Keratinocyte (primary cell): ENCODE data around the gene FNDC11. TPM values are rescaled to one million over a fixed set of nuclear protein-coding genes. Genes with fewer than 3 reads are reported as not detected.

ENCODE experiments used
- DNase-seq: peaks from one replicate; pipeline ENCODE4 v3.0.0-alpha.2; 2011; ENCODE audit warnings: low read depth, missing footprints, low spot score
- FAIRE-seq: peaks from 2 replicates; lab custom pipeline; 2011; peaks lifted over from hg19 to GRCh38; lab: Jason Lieb, UNC
- H2AFZ ChIP-seq: 2 replicates; pipeline ENCODE4 v1.6.0; 2012; ENCODE audit warnings: low read length, control low read depth, inconsistent platforms; ENCODE audit not compliant: control insufficient read depth
- H3K27ac ChIP-seq: 2 replicates; pipeline ENCODE4 v1.5.1; 2011; ENCODE audit warnings: low read length; ENCODE audit not compliant: control insufficient read depth, insufficient read depth
- H3K27me3 ChIP-seq: 3 replicates; pipeline ENCODE4 v1.6.0; 2011; ENCODE audit warnings: low read length; ENCODE audit not compliant: control insufficient read depth, insufficient read depth; ENCODE audit errors: extremely low read depth
- H3K36me3 ChIP-seq, 2 experiments: 2 replicates in 1 of 2; 3 replicates in 1 of 2; pipeline ENCODE4 v1.5.1; 2011; ENCODE audit warnings: low read length in 2 of 2, mild to moderate bottlenecking in 1 of 2; ENCODE audit not compliant: control insufficient read depth in 2 of 2, insufficient read depth in 2 of 2; ENCODE audit errors: extremely low read depth in 1 of 2
- H3K4me1 ChIP-seq: 3 replicates; pipeline ENCODE4 v1.5.1; 2011; ENCODE audit warnings: low read length; ENCODE audit not compliant: control insufficient read depth, insufficient read depth; ENCODE audit errors: extremely low read depth
- H3K4me2 ChIP-seq: 3 replicates; pipeline ENCODE4 v1.6.0; 2011; ENCODE audit warnings: low read depth, low read length; ENCODE audit not compliant: control insufficient read depth, insufficient read depth; ENCODE audit errors: extremely low read depth
- H3K4me3 ChIP-seq, 3 experiments: fragments of 200-600 bp in 1 of 3; sonication (generic) in 1 of 3; 2 replicates in 2 of 3; 3 replicates in 1 of 3; pipeline ENCODE4 v1.5.1; 2011 to 2016; ENCODE audit warnings: low read length in 3 of 3, mild to moderate bottlenecking in 3 of 3, control low read depth in 2 of 3, inconsistent platforms in 1 of 3, low read depth in 1 of 3, mixed read lengths in 1 of 3, mixed run types in 1 of 3, moderate library complexity in 1 of 3; ENCODE audit not compliant: control insufficient read depth in 2 of 3, insufficient read depth in 2 of 3; ENCODE audit errors: extremely low read depth in 1 of 3
- H3K79me2 ChIP-seq: 2 replicates; pipeline ENCODE4 v1.6.0; 2012; ENCODE audit warnings: low read length; ENCODE audit not compliant: control insufficient read depth, insufficient read depth
- H3K9ac ChIP-seq: 3 replicates; pipeline ENCODE4 v1.6.0; 2011; ENCODE audit warnings: low read length; ENCODE audit not compliant: control insufficient read depth, insufficient read depth; ENCODE audit errors: extremely low read depth
- H3K9me1 ChIP-seq: 3 replicates; pipeline ENCODE4 v1.6.0; 2011; ENCODE audit warnings: low read length; ENCODE audit not compliant: control insufficient read depth, insufficient read depth; ENCODE audit errors: extremely low read depth
- H3K9me3 ChIP-seq: 2 replicates; pipeline ENCODE4 v1.5.1; 2012; ENCODE audit warnings: low read depth, low read length; ENCODE audit not compliant: control insufficient read depth
- H4K20me1 ChIP-seq: 3 replicates; pipeline ENCODE4 v1.6.0; 2011; ENCODE audit warnings: low read length; ENCODE audit not compliant: control insufficient read depth, insufficient read depth; ENCODE audit errors: extremely low read depth
- EZH2 ChIP-seq: IDR thresholded peaks from one replicate; pipeline ENCODE4 v1.6.1; 2012; ENCODE audit warnings: inconsistent platforms, mild to moderate bottlenecking, low read length, moderate library complexity
- dilution Hi-C: fragments of 300-500 bp; cut with MboI; formaldehyde crosslinking; loops from one replicate; pipeline ENCODE4 v1.7.0; 2020; ENCODE audit warnings: low sequenced_read_pairs; ENCODE audit not compliant: extremely low pct_ligation_motif_present
- polyA plus RNA-seq, 5 experiments: library from polyadenylated mRNA; depleted of rRNA in 3 of 5; stranded (reverse) in 3 of 5; stranded (forward) in 1 of 5; unstranded in 1 of 5; fragments of >200 nt; gene quantifications; 1 replicate in 1 of 5; 2 replicates in 3 of 5; 3 replicates in 1 of 5; pipeline versions ENCODE4 v1.2.1 to v1.2.3, GENCODE V29; 2011 to 2012; ENCODE audit warnings: missing spikeins in 2 of 5, low read depth in 1 of 5, low replicate concordance in 1 of 5
- TF ChIP-seq, protein P1 (sequence below), 3 experiments: IDR thresholded peaks in 1 of 3; conservative IDR thresholded peaks in 1 of 3; optimal IDR thresholded peaks in 1 of 3; 2 replicates in 2 of 3; 3 replicates in 1 of 3; pipeline versions ENCODE3 to v1.5.1; 2011; ENCODE audit warnings: low read length in 3 of 3, mild to moderate bottlenecking in 3 of 3, moderate library complexity in 2 of 3, control low read depth in 1 of 3, inconsistent platforms in 1 of 3; ENCODE audit not compliant: insufficient read depth in 2 of 3; ENCODE audit errors: extremely low read depth in 1 of 3

FNDC11 gene
- polyA plus RNA-seq, 1 donor (not counting 4 experiments of a cell fraction or from before 2014, with no cell fraction given) = 0.55 TPM

DNA sequence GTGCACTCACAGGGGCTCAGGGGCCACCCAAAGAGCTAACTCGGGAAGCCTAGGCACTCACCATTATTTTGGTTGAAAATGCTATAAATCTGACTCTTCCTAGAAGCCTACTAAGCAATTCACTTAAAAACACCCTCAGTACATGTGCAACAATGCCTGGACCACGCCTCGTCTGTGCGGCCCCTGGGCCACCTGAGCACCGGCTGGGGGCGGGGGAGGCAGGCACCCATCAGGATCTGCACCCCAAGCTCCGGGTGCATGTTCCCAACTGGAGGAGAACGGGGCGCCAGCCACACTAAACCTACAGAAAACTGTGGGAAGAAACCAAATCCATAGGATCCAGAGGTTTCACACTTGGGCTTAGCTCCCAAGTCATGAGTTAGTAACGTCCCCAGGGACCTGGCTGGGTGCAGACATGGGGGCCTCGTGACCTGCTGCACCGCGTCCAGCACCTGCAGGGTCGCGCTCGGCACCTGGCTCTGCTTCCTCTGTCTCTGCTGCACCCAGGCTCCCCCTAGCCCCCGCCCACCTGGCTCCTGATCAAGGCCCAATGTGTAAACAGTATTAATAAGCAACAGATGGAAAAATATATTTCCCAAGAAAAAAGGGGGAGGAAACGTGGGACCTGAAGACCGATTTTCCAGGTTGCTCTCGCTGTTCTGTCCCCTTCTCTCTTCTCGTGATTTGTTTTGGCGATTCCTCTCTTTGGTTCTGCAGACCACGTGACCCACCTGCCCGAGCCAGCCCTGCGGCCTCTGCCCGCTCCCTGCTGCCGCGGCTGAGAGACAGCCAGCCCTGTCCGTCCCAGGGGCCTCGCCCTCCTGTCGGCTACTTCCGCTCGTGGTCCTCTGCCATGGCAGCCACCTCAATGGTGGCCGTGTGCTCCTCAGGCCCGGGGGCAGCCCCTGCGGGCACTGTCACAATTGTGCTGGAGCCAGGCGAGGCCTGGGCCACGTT is 35.6 kb downstream of the FNDC11 start:
- Histone ChIP-seq H3K4me2 (no peak overlapping the region), H3K9me1 (no peaks in the 10 kb centered on the region), H3K79me2 (no peaks in the 10 kb centered on the region), H2AFZ (no peak overlapping the region), H3K27ac (no peak overlapping the region), H3K4me1 (no peaks in the 10 kb centered on the region), H4K20me1 (no peaks in the 10 kb centered on the region), H3K9me3 (no peaks in the 10 kb centered on the region), H3K9ac (no peak overlapping the region), H3K4me3 (no peak overlapping the region), H3K27me3 (no peaks in the 10 kb centered on the region), H3K36me3 (peaks cover 9 to 22% of the 10 kb centered on the region in 2 experiments)
- DNase-seq (no peak), FAIRE-seq (no peak)
- dilution Hi-C loops = no loop called here
- TF ChIP-seq, protein P1, sequence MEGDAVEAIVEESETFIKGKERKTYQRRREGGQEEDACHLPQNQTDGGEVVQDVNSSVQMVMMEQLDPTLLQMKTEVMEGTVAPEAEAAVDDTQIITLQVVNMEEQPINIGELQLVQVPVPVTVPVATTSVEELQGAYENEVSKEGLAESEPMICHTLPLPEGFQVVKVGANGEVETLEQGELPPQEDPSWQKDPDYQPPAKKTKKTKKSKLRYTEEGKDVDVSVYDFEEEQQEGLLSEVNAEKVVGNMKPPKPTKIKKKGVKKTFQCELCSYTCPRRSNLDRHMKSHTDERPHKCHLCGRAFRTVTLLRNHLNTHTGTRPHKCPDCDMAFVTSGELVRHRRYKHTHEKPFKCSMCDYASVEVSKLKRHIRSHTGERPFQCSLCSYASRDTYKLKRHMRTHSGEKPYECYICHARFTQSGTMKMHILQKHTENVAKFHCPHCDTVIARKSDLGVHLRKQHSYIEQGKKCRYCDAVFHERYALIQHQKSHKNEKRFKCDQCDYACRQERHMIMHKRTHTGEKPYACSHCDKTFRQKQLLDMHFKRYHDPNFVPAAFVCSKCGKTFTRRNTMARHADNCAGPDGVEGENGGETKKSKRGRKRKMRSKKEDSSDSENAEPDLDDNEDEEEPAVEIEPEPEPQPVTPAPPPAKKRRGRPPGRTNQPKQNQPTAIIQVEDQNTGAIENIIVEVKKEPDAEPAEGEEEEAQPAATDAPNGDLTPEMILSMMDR (optimal IDR thresholded peaks at IDR 0.05 in 1 of 3, IDR thresholded peaks at IDR 0.05 in 1 of 3, conservative IDR thresholded peaks at IDR 0.05 in 1 of 3; ENCODE audit: extremely low read depth in 1 of 3, insufficient read depth in 2 of 3, low read length in 3 of 3) = no peak
- TF ChIP-seq EZH2 = no peak

DNA sequence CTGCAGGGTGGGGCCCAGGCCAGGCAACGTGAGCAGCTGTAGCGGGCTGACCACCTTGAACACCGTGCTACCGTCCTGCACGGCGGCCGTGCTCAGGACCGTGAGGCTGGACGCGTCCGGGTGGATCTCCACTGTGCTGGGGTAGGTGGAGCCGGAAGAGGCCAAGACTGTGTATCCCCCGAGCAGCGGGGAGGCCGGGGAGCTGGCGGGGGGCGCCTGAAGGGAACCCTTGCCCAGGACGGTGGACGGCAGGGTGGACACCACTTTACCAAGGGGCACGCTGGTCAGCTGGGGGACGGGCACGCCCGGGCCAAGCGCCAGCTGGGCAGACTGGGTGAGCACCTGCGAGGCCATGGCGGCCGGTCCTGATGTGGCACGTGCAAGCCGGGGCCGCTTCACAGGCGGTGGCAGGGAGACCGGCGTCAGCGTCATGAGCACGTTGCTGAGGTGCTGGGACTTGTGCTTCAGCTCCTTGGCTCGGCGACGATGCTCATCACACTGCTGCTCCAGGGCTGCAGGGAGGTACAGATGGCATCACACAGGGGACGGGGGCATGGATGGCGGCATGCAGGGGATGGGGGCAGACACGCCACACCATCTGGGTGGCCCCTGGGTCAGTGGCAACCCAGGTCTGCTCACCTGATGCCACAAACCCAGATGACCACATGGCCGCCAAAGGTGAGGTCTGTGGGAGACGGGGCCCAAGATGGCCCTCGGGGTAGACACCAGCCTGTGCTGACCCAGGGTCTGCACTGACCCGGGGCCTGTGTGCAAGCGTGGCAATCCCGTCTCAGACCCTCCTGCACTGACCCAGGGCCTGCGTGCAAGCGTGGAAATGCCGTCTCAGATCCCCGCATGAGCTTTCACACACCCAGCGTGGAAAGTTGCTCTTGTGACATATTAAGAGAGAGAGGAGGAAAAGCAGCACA is 36.5 kb downstream of the FNDC11 start:
- Histone ChIP-seq H3K4me1 (no peaks in the 10 kb centered on the region), H3K4me2 (no peak overlapping the region), H3K9me3 (no peaks in the 10 kb centered on the region), H4K20me1 (no peaks in the 10 kb centered on the region), H3K9me1 (no peaks in the 10 kb centered on the region), H3K36me3 (peaks cover 9 to 22% of the 10 kb centered on the region in 2 experiments), H3K79me2 (no peaks in the 10 kb centered on the region), H3K27me3 (no peaks in the 10 kb centered on the region), H3K27ac (no peak overlapping the region), H3K4me3 (no peak overlapping the region), H2AFZ (no peak overlapping the region), H3K9ac (no peak overlapping the region)
- no peak for DNase-seq
- no peak for FAIRE-seq
- no peak for TF ChIP-seq EZH2
- TF ChIP-seq, protein P1 (optimal IDR thresholded peaks at IDR 0.05 in 1 of 3, IDR thresholded peaks at IDR 0.05 in 1 of 3, conservative IDR thresholded peaks at IDR 0.05 in 1 of 3; ENCODE audit: extremely low read depth in 1 of 3, insufficient read depth in 2 of 3, low read length in 3 of 3) = no peak
- dilution Hi-C loops = no loop called here
